ENCODE measurements around the gene SLC13A2. TPM values are rescaled to one million over a fixed set of nuclear protein-coding genes. Genes with fewer than 3 reads are reported as not detected.

Gene SLC13A2
- total RNA-seq, 1 experiment from 2014 or later: not detected

DNA sequence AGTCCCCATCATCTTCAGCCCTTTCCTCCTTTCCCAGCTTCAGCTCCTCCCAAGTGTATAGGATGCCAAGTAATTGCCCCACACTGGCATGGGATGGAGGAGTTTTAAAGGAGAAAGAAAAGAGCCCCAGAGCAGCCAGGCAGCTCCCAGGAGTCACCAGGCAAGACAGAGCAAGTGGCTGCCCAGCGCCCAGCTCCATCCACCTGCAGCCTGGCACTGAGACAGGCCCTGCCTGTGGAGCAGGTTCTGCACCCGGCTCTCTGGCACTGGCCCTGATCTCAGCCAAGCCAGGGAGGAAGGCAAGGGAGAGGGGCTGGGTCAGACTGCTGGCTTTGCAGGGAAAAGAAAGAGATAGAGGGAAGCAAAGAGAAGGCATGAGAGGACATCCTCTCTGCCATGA lies 54.4 kb downstream of the SLC13A2 start:
- Histone ChIP-seq H3K4ac (ENCODE audit: low read depth, low read length) (no peak overlapping the region), H3K4me1 (ENCODE audit: insufficient read depth, low read length) (no peaks in the 10 kb centered on the region), H2BK20ac (ENCODE audit: low read depth, low read length, poor library complexity, severe bottlenecking) (no peak overlapping the region), H3K27ac (ENCODE audit: insufficient read length, low read depth, low read length) (no peak overlapping the region), H4K20me1 (ENCODE audit: control insufficient read depth, insufficient read depth, insufficient read length) (no peaks in the 10 kb centered on the region), H3K23ac (ENCODE audit: insufficient read length, low read depth, low read length) (no peak overlapping the region), H3K18ac (ENCODE audit: insufficient read length, low read depth, low read length) (no peak overlapping the region), H3K27me3 (ENCODE audit: insufficient read depth, low read length) (no peaks in the 10 kb centered on the region), H4K5ac (ENCODE audit: insufficient read length, low read depth, low read length) (no peak overlapping the region), H3K4me2 (ENCODE audit: insufficient read depth, insufficient read length, low read length) (no peak overlapping the region), H3K23me2 (ENCODE audit: insufficient read length, low read depth, low read length, poor library complexity, severe bottlenecking) (no peaks in the 10 kb centered on the region), H2AFZ (ENCODE audit: low read length) (no peak overlapping the region), H3T11ph (ENCODE audit: low read length) (no peak overlapping the region), H2BK12ac (ENCODE audit: insufficient read length, low read depth, low read length) (no peak overlapping the region), H3K9ac (ENCODE audit: extremely low read depth, insufficient read length, low read length) (no peak overlapping the region), H4K8ac (replicated peaks; ENCODE audit: insufficient read length, low read depth, low read length) (no peak overlapping the region), H4K91ac (ENCODE audit: insufficient read length, low read depth, low read length) (no peak overlapping the region), H3K9me3 (ENCODE audit: control insufficient read depth, low read depth, low read length) (no peaks in the 10 kb centered on the region), H2BK120ac (ENCODE audit: low read depth, low read length, poor library complexity, severe bottlenecking) (no peak overlapping the region), H3K79me1 (ENCODE audit: insufficient read depth, low read depth, low read length, poor library complexity, severe bottlenecking) (no peaks in the 10 kb centered on the region), H2AK5ac (ENCODE audit: insufficient read length, low read length) (no peak overlapping the region), H3K14ac (ENCODE audit: insufficient read depth, low read length) (no peak overlapping the region), H3K79me2 (ENCODE audit: insufficient read depth, low read length) (no peaks in the 10 kb centered on the region), H2BK5ac (ENCODE audit: insufficient read length, low read length) (no peak overlapping the region), H3K56ac (ENCODE audit: insufficient read length, low read depth, low read length) (no peak overlapping the region), H2BK15ac (ENCODE audit: low read depth, low read length) (no peak overlapping the region)
- H3K4me1 Mint-ChIP-seq: peaks cover 2 to 24% of the 10 kb centered on the region in 2 experiments; a peak in 3 of 4 replicates
- no peaks in the 10 kb centered on the region for H3K36me3 Mint-ChIP-seq (ENCODE audit: insufficient read depth in 1 of 3, low read depth in 3 of 3)
- H3K27me3 Mint-ChIP-seq (ENCODE audit: low read depth): peaks cover 13% of the 10 kb centered on the region
- H3K4me3 Mint-ChIP-seq: no peak overlapping the region
- TF ChIP-seq, protein P1, sequence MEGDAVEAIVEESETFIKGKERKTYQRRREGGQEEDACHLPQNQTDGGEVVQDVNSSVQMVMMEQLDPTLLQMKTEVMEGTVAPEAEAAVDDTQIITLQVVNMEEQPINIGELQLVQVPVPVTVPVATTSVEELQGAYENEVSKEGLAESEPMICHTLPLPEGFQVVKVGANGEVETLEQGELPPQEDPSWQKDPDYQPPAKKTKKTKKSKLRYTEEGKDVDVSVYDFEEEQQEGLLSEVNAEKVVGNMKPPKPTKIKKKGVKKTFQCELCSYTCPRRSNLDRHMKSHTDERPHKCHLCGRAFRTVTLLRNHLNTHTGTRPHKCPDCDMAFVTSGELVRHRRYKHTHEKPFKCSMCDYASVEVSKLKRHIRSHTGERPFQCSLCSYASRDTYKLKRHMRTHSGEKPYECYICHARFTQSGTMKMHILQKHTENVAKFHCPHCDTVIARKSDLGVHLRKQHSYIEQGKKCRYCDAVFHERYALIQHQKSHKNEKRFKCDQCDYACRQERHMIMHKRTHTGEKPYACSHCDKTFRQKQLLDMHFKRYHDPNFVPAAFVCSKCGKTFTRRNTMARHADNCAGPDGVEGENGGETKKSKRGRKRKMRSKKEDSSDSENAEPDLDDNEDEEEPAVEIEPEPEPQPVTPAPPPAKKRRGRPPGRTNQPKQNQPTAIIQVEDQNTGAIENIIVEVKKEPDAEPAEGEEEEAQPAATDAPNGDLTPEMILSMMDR (conservative IDR thresholded peaks at IDR 0.05): no peak
- DNase-seq: no peak
- no CpG with 5 or more reads among the region's 2 CpGs for WGBS (ENCODE audit: extremely low coverage, insufficient read length, low lambda C conversion rate)
- no peaks in the 10 kb centered on the region for H3K9me3 Mint-ChIP-seq
- no peak overlapping the region for H3K27ac Mint-ChIP-seq
